ENCODE data around the gene MYO16. TPM values are rescaled to one million over a fixed set of nuclear protein-coding genes. Genes with fewer than 3 reads are reported as not detected.

The MYO16 gene
- total and polyA plus RNA-seq, 2 donors (not counting 1 experiment from before 2014, with no cell fraction given), result under 0.01 to 0.01 TPM

GRCh38 chr13:109114162-109114561, 484.8 kb downstream of the MYO16 start:
- no peaks in the 10 kb centered on the region for H3K4me1 ChIP-seq (ENCODE audit: control insufficient read depth, extremely low read depth, insufficient read depth, low read length)
- no peak overlapping the region for H3K4me3 ChIP-seq (replicated peaks in 1 of 4; ENCODE audit: control extremely low read depth in 1 of 4, insufficient read depth in 1 of 4, low read depth in 3 of 4, low read length in 4 of 4)
- H3K4me2 ChIP-seq (ENCODE audit: extremely low read depth, insufficient read depth, low read length), result no peak overlapping the region
- H3K27me3 ChIP-seq (ENCODE audit: control insufficient read depth, insufficient read depth, low read length), result no peaks in the 10 kb centered on the region
- no peak for TF ChIP-seq EZH2 (IDR thresholded peaks at IDR 0.05; ENCODE audit: low read length, missing control alignments)
- no peak overlapping the region for H2AFZ ChIP-seq (ENCODE audit: low read length)
- H3K36me3 ChIP-seq (ENCODE audit: control insufficient read depth, insufficient read depth, low read length), result no peaks in the 10 kb centered on the region
- H3K9me3 ChIP-seq (ENCODE audit: control insufficient read depth, insufficient read depth, low read depth, low read length), result no peaks in the 10 kb centered on the region
- no peak for DNase-seq (ENCODE audit: low read depth in 2 of 2)
- H3K79me2 ChIP-seq (ENCODE audit: control insufficient read depth, insufficient read depth, low read length), result no peaks in the 10 kb centered on the region
- no peak overlapping the region for H3K27ac ChIP-seq (ENCODE audit: insufficient read depth, low read length)
- H3K9ac ChIP-seq (ENCODE audit: insufficient read depth, low read length), result no peak overlapping the region
- H4K20me1 ChIP-seq (ENCODE audit: control insufficient read depth, extremely low read depth, insufficient read depth, low read length), result no peaks in the 10 kb centered on the region

GRCh38 chr13:109114991-109115390, 485.6 kb downstream of the MYO16 start:
- H3K4me2 ChIP-seq (ENCODE audit: extremely low read depth, insufficient read depth, low read length), result no peak overlapping the region
- H3K4me1 ChIP-seq (ENCODE audit: control insufficient read depth, extremely low read depth, insufficient read depth, low read length), result no peaks in the 10 kb centered on the region
- no peak overlapping the region for H3K4me3 ChIP-seq (replicated peaks in 1 of 4; ENCODE audit: control extremely low read depth in 1 of 4, insufficient read depth in 1 of 4, low read depth in 3 of 4, low read length in 4 of 4)
- DNase-seq (ENCODE audit: low read depth in 2 of 2), result no peak
- no peaks in the 10 kb centered on the region for H4K20me1 ChIP-seq (ENCODE audit: control insufficient read depth, extremely low read depth, insufficient read depth, low read length)
- no peaks in the 10 kb centered on the region for H3K27me3 ChIP-seq (ENCODE audit: control insufficient read depth, insufficient read depth, low read length)
- no peak overlapping the region for H3K9ac ChIP-seq (ENCODE audit: insufficient read depth, low read length)
- H3K9me3 ChIP-seq (ENCODE audit: control insufficient read depth, insufficient read depth, low read depth, low read length), result no peaks in the 10 kb centered on the region
- no peak overlapping the region for H3K27ac ChIP-seq (ENCODE audit: insufficient read depth, low read length)
- no peaks in the 10 kb centered on the region for H3K36me3 ChIP-seq (ENCODE audit: control insufficient read depth, insufficient read depth, low read length)
- no peaks in the 10 kb centered on the region for H3K79me2 ChIP-seq (ENCODE audit: control insufficient read depth, insufficient read depth, low read length)
- TF ChIP-seq CTCF (conservative IDR thresholded peaks at IDR 0.05 in 1 of 2, IDR thresholded peaks at IDR 0.05 in 1 of 2; ENCODE audit: low read depth in 1 of 2, low read length in 2 of 2) (no peak), EZH2 (IDR thresholded peaks at IDR 0.05; ENCODE audit: low read length, missing control alignments) (no peak)
- H2AFZ ChIP-seq (ENCODE audit: low read length), result no peak overlapping the region

GRCh38 chr13:109118521-109118920, 489.1 kb downstream of the MYO16 start:
- H3K27ac ChIP-seq (ENCODE audit: insufficient read depth, low read length), result no peak overlapping the region
- no peak overlapping the region for H3K4me2 ChIP-seq (ENCODE audit: extremely low read depth, insufficient read depth, low read length)
- H4K20me1 ChIP-seq (ENCODE audit: control insufficient read depth, extremely low read depth, insufficient read depth, low read length), result no peaks in the 10 kb centered on the region
- H2AFZ ChIP-seq (ENCODE audit: low read length), result no peak overlapping the region
- H3K4me1 ChIP-seq (ENCODE audit: control insufficient read depth, extremely low read depth, insufficient read depth, low read length), result no peaks in the 10 kb centered on the region
- no peak overlapping the region for H3K9ac ChIP-seq (ENCODE audit: insufficient read depth, low read length)
- no peak overlapping the region for H3K4me3 ChIP-seq (replicated peaks in 1 of 4; ENCODE audit: control extremely low read depth in 1 of 4, insufficient read depth in 1 of 4, low read depth in 3 of 4, low read length in 4 of 4)
- H3K36me3 ChIP-seq (ENCODE audit: control insufficient read depth, insufficient read depth, low read length), result no peaks in the 10 kb centered on the region
- TF ChIP-seq EZH2 (IDR thresholded peaks at IDR 0.05; ENCODE audit: low read length, missing control alignments) (no peak), CTCF (conservative IDR thresholded peaks at IDR 0.05 in 1 of 2, IDR thresholded peaks at IDR 0.05 in 1 of 2; ENCODE audit: low read depth in 1 of 2, low read length in 2 of 2) (no peak)
- no peak for DNase-seq (ENCODE audit: low read depth in 2 of 2)
- H3K27me3 ChIP-seq (ENCODE audit: control insufficient read depth, insufficient read depth, low read length), result no peaks in the 10 kb centered on the region
- no peaks in the 10 kb centered on the region for H3K9me3 ChIP-seq (ENCODE audit: control insufficient read depth, insufficient read depth, low read depth, low read length)
- no peaks in the 10 kb centered on the region for H3K79me2 ChIP-seq (ENCODE audit: control insufficient read depth, insufficient read depth, low read length)
